PC-3 (cell line): ENCODE results near the gene NSUN5.
"Not testable (repeated sequence)": the region's sequence is repeated elsewhere in the genome, so short reads cannot be mapped to it uniquely, and the experiment has no call there.

Experiments
- EZH2 ChIP-seq: fragments of 300-600 bp; sonication (generic); IDR thresholded peaks from one replicate; pipeline ENCODE4 v1.6.1; 2017; ENCODE audit warnings: antibody characterized with exemption, mild to moderate bottlenecking, low read length; ENCODE audit not compliant: unreplicated experiment
- EZH2phosphoT487 ChIP-seq: fragments of 300-600 bp; sonication (generic); IDR thresholded peaks from 2 replicates; pipeline ENCODE4 v1.6.1; 2018; ENCODE audit warnings: mild to moderate bottlenecking, antibody characterized with exemption, low read length, borderline replicate concordance
- TF ChIP-seq, protein P1 (sequence below): fragments of 300-600 bp; sonication (generic); conservative IDR thresholded peaks from 2 replicates; pipeline ENCODE4 v1.5.1; 2017; ENCODE audit warnings: antibody characterized with exemption, low read depth, mild to moderate bottlenecking, low read length

DNA sequence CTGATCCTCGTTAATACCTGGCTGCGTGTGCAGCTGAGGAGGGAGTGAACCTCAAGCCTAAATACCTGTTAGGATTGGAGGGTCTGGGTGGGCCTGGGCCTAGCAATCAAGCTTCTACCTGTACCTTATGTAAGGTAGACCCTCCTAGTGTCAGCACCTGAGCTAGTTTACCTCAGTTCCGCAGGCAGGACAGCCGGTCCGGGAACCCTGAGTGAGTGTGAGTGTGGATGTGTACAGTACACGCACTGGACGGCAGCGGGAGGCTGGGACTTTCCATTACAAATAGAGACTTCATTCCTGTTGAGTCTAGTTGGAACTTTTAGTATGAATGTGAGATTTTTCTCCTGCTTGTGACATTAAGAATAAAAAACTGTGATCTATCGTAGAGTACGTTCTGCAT, 5.8 kb downstream of the NSUN5 start:
- TF ChIP-seq, protein P1, sequence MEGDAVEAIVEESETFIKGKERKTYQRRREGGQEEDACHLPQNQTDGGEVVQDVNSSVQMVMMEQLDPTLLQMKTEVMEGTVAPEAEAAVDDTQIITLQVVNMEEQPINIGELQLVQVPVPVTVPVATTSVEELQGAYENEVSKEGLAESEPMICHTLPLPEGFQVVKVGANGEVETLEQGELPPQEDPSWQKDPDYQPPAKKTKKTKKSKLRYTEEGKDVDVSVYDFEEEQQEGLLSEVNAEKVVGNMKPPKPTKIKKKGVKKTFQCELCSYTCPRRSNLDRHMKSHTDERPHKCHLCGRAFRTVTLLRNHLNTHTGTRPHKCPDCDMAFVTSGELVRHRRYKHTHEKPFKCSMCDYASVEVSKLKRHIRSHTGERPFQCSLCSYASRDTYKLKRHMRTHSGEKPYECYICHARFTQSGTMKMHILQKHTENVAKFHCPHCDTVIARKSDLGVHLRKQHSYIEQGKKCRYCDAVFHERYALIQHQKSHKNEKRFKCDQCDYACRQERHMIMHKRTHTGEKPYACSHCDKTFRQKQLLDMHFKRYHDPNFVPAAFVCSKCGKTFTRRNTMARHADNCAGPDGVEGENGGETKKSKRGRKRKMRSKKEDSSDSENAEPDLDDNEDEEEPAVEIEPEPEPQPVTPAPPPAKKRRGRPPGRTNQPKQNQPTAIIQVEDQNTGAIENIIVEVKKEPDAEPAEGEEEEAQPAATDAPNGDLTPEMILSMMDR: not testable (repeated sequence)
- TF ChIP-seq EZH2phosphoT487, EZH2: not testable (repeated sequence)
